HG03025 (cell line): Measurements from ENCODE around the gene LRRC25.

Experiments used
- ATAC-seq: cut with Tn5 transposase; IDR thresholded peaks from one replicate; pipeline ENCODE4 v1.9.1; 2021; ENCODE audit warnings: mild to moderate bottlenecking, moderate library complexity; ENCODE audit not compliant: unreplicated experiment, low FRiP score

Gene LRRC25

DNA sequence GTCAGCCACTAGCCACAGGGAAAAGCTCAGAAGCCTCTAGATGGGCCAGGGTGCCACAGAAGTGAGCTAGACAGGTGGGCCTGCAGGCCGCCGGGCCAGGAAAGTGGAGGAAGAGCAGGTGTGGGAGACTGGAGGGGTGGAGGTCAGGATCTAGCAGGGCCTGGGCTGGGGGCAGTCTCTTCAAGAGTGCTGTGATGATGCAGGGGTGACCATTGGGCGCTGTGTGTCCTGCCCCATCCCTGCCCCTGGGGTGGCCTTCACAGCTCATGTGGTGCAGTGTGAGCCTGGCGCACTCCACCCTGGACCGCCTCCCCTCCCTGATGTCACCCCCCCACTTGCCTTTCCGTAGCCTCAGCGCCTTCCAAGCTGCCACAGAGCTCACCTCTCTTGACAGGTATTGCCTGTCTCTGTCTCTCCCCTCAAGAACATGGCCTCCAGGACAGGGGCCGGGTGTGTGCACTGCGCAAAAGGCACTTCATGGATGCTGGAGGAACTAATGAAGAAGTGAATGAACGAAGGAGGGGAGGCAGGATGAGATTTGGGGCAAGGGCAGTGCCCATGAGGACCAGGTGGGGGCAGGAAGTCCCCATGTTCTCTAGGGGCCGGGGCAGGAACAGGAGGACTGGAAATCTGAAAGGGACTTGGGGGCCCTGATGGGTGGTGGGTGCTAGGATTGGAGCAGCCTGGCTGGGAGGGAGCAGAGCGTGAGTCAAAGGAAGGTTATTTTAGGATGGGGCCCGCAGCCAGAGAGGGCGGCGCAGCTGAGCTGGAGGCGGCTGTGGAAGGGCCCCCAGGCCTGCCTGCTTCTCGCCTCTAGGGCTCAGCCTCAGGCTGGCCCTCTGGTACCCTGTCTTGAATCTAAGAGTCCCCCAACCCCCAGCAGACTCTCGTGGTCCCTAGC is 28.3 kb upstream of the LRRC25 start:
- no peak for ATAC-seq

DNA sequence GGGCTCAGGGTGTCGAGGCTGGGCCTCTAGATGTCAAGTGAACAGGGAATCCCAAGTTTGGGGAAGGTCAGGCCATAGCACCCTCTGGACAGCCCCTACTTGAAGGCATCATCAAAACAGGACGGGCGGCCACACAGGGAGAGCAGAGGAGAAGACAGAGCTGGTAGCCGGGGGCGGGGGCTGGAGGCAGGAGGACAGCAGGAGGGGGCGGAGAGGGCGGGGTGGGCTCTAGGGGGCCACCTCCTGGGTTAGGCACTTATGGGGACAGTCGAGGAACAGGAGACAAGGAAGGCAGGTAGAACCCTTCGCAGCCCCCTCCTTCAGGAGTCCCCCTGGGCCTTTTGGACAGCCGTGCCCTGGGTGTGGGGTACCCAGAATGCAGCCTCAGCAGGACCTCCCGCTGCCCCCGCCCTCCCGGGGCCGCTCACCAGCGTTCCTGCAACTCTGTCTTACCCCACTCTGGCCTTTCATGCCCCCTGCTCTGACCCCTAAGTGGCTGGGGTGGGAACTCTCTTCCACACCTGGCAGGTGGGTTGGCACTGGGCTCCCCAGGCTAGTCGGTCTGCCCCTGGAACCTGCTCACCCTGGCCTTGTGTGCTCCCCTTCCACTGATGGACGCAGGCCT is 27.6 kb upstream of the LRRC25 start:
- ATAC-seq, result no peak

DNA sequence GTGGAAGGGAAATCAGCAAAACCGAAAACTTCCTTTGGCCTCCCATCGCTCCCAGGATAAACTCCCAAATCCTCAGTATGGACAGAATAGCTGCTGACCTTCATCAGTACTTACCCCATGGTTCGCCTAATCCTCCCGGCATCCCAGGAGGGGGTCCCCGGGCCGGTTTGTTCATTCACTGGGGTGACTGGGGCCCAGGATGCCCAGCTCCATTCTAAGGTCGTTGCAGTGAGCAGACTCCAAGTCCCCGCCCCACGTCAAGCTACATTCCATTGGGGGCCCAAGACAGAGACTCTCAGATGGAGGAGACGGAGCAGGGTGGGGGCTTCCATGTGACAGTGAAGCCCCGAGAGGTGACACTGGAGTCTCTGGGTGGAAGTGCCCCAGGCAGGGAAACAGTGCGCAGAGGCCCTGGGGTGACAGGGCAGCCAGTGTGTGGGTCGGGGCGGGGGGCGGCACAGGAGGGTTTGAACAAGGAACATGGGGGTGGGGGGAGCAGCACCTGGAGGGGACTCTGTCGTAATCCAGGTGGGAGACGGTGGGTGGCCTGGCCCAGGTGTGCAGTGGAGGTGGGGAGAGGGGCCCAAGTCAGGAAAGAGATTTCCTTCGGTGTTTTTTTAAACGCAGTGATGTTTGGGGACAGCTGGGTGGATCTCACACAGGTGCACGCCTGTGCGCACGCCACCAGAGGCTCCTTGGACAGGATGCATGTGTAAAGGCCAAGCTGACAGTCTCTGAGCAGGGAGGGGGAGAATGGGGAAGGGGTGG is 26.9 kb upstream of the LRRC25 start:
- ATAC-seq, result no peak

DNA sequence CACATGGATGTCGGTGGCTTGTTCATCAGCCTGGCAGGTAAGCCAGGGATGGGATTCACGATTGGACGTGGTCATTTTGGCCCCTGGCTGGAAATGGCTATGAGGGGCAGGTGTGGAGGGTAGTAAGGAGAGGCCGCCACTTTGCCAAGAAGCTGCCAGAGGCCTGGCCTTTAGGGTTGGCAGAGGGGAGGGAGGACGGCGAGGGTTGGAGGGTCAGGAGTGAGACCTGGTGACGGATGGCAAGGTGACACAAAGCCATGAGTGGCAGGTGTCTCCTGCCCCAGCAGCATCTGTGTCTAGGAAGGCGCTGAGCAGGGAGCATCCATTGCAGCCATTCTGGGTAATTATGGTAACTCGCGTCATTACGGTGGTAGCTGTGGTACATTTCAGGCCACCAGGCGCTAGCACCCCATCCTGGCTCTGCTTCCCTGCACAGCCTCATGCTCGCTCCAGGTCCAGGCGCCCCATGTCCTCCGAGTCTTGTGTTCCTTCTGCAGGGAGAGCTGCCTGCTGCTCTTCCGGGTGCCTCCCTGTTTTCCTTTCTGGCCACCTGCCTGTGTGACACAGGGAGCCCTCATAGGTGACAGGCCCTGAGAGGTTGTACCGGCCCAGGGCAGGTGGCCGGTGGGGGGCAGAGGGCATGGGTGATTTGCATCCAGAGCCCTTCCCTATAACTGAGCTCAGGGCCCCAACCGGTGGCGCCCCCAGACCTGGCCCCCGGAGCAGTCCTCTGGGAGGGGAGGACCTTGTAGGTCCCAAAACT is 26.0 kb upstream of the LRRC25 start:
- ATAC-seq, result no peak

DNA sequence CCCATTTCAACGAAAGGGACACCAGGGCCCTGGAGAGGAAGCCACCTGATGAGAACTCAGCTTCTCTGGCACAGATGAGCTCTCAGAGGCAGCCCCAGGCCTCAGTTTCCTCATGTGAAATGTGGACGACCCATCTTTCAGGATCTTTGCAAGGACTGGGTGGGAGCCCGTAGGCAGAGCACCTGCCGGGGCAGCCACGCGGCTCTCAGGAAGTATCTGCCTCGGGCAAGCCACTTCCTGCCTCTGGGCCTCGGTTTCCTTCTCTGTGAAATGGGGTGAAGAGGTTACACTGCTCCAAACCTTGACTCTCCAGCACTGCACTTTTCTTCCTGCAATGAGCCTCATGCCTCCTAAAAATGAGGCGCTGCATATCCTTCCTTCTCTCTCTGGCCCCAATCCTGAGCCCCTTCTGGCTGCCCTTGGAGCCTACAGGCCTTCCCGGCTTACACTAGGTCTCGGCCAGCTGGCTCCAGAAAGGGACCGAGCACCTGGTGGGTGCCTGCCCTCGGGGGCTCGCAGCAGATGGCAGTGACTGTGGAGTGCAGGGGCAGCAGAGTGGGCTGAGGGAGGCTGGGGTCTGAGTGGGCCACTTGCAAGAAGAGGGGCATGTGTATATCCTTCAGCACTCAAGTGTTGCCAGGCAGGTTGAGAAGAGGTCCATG is 25.2 kb upstream of the LRRC25 start:
- ATAC-seq, result no peak

DNA sequence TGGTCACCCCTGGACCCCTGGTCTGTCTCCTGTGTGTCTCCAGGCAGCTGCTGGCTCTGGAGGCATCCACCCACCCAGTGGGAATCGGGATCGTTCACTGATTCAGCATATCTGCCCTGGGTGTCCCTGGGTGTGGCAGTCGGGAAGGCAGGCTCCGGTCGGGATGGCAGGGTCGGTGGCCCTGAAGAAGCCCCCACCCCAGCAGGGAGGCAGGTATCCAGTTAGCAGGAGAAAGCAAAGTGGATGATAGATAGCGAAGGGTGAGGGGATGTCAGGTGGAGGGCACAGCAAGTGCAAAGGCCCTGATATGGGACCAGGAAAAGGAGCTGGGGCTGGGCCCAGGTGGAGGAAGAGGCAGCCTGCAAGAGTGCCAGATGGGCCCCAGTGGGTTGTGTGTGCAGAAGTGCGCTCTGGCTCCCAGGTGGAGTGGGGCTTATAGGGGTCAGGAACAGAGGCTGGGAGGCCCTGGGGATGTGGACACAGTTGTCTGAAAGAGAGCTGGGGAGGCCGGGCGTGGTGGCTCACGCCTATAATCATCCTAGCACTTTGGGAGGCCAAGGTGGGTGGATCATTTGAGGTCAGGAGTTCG is 24.0 kb upstream of the LRRC25 start:
- no peak for ATAC-seq

DNA sequence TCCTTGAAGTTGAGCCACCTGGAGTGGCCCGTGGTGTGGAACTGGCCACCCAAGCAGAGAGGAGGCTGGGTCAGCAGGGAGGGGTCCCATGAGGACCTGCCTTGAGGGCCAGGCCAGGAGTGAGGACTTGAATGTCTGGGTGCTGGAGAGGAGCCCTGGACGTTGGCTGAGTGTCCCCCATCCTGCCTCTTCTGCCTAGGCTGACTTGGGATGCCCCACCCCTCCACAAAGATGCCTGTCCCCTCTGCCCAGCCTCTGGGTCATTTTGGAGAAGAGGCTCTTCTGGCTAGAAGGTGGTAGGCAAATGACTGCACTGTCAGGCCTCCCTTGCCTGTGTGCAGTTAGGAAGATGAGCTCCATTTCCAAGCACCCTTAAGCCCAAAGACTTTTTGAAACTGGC is 23.5 kb upstream of the LRRC25 start:
- no peak for ATAC-seq

DNA sequence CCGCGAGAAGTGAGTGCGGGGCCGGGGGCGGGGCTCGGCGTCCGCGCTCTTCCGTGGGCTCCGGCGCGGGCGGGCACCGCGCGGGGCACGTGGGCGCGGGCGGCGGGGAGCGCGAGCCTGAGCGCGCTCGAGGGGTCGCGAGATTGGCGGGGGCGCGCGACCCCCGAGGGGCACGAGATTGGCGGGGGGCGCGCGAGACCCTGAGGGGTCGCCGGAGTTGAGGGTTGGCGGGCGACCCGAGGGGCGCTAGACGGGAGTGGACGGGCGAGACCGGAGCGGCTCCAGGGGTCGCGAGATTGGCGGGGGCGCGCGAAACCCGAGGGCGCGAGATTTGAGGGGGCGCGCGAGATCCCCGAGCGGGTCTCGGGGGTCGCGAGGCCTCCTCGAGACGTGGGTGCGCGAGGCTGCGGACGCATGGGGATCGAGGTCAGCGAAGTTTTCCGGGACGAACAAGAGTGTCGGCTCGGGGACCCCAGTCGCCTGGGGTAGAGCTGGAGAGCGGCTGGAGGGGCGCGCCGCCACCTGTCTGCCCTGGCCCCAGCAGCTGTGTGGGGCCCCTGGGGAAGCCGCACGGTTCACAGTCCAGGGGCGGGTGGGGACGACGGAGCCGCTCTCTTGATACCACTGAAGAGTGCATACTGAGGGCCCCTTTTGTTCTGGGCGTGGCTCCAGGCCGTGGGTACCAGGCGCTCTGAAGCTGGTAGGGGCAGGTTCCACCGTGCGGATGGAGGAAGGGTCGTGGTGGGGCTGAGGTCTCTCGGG is 22.5 kb upstream of the LRRC25 start:
- ATAC-seq, result no peak

DNA sequence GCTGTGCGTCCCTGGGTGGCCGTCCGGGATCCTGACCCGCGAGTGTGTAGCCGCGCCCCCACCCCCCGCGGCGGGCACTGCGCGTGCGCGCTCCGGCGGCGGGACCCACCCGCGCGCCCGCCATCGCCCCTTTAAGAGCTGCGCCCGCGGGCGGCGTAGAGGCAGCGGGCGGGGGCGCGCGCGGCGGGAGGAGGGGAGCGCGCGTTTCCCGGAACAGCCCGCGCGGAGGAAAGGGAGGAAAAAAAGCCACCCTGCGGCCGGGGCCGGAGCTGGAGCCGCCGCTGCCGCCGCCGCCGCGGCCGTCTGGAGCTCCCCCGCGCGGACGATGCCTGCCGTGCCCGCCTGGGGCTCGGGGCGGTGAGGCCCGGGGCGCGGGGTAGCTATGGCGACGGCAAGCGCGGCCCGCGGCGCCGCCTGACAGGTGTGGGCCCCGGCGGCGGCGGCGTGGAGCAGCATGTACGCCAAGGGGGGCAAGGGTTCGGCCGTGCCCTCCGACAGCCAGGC is 21.8 kb upstream of the LRRC25 start, which contains the start of gene SSBP4:
TSS of gene SSBP4 (plus strand) at position 204 of the 504 bp plus-strand sequence. CDS start at position 455, 251 bp downstream.
- no peak for ATAC-seq

DNA sequence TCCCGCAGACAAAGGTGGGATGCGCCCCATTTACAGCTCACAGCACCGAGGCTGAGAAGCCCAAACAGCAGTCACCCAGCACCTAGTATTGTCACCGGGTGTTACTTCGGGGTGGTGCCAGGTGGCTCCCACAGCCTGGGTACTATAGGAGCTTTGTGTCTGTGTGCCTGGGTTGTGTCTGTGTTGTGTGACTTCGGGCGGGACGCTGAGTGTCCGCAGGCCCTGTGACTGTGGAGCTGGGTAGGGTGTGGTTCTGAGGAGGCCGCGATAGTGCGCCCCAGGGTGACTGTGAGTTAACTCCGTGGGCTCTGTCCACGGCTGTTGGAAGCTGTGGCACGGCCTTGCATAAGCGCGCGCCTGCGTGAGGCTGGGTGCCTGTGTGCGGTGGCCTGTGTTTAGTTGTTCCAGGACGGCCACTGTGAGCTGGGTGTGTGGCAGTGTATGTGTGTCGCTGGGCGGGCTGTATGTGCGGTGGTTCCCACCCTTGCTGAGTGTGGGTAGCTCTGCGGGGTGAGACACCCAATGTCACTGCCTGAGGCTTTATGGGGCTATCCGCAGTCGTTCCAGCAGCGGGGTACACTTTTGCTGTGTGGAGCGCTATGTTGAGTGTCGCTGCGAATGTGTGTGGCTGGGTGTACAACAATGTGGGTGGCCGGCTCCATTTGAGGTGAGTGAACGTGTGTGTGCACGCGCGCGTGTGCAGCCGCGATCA is 21.2 kb upstream of the LRRC25 start:
- no peak for ATAC-seq

DNA sequence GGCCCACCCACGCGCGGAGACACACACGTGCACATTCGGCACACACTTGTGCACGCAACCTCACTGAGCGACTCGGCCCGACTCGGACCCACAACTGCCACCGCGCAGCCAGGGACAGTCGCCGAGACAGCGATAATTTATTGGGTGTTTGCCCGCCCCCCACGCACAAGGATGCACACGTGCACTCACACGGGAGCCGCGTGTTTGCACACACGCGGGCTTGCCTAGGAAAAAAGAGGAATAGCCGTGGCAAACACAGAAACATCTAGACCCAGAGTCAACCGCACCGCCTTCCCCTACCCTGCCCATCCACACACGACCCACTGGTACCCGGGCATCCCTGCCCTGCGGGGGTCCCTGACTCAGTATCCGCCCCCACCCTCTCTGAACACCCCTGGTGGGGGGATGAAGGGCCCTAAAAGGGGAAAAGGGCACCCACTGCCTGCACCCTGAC is 20.6 kb upstream of the LRRC25 start:
- ATAC-seq, result no peak

DNA sequence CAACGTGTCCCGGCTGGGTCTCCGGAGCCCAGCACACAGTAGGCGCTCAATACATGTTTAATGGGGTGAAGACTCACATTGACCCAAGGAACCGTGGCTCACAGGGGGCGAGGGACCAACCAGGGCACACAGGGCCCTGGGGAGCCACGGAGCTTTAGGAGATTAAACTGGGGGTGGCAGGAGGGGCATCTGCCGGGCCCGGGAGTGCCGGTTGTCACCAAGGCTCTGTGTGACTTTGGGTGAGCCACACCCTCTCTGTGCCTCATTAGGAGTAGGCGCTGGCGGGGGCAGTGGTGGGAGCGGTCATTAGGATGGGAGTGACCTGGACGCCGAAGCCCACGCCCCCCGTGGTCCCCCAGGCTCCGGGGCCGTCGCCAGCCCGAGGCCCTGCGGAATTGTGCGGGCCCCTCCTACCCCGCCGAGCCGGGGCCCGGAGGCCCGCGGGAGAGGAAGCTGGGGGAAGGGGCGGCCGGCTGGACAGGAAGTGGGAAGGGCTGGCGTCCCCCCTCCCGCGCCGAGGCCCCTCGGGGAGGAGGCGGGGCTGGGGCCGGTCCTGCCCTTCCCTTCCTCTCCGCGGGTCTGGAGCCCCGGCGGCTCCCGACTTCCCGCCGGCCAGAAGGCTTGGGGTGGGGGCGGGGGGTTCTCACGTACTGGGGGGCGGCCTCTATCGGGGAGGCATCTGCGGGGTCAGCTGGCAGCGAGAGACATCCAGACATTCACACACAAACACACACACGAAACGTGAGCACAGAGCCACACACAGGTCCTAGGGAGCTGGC is 20.0 kb upstream of the LRRC25 start:
- no peak for ATAC-seq

DNA sequence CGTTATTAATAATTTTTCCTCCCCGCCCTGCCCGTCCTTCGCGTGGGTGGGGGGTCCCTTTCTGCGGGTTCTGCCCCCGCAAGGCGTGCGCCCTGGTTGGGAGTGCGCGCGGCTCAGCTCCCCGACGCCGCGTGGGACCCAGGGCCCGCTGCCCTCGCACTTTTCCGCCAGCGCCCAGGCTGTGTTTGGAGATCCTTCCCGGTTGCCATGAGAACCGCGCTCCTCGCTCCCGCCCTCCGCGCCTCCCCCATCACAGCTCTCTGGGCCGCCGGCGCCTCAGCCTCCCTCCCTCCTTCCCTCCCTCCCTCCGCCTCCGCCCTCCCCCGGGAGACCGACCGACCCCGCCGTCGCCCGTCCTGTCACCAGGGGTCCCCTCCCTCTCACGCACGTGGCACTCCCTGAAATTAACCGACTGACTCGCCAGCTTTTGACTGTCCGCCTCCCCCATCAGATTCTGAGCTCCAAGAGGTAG is 19.4 kb upstream of the LRRC25 start:
- no peak for ATAC-seq

DNA sequence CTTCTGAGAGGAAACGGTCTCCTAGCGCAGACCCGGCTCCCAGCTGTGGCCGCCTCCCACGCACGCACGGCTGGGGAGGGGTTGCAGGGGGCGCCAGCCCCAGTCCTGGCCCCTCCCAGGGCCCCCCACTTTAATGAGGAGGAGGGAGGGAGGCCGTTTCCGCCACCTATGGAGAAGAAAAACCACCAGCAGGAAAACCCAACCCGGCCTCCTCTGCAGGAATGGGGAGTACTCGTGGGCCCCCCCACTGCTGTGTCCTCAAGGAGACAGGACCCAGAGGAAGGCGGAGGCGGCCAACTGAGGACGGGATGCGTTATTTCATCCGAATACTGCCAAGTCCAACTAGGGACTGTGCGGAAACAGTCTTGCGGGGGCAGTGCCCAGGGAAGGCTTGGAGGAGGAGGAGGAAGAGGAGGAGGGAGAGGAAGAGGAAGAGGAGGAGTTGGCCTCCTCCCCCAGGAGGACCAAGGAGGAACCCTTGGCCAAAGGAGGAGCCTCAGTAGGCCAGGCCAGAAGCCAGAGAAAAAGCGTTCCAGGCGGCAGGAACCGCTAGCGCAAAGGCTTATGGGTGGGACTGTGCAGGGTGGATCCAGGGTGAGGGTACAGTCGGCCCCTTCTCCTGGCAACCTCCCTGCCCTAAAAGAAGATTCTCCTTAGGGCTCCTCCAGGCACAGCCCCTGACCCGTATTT is 17.9 kb upstream of the LRRC25 start:
- no peak for ATAC-seq

DNA sequence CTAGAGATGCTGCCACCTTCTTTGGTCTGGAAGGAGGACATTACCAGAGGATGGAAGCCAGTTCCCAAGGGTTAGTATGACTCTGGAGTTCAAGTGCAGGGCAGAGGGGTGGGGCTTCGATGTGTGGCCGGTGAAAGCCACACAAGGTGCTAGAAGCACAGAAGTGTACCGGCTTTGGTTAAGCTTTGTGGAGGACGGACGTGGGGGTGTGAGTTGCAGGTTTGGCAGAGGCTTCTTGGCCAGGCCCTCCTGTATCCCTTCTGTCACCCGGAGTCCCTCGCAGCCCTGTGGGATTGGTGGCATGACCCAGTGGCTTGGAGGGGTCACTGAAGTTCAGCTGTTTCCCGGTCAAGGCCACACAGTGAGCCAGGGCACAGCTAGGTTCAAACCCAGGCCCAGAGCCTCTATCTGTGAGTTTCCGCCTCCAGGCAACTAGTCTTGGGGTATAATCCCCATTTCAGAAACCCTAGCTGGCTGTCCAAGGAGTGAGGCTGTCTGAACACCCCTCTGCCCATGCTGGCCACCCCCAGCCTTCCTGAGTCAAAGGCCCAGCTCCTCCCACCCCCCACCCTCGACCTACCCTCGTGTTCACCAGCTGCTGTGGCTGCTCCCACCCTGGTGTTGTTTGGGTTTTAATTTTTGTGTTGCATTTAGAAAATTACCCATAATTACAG is 17.2 kb upstream of the LRRC25 start:
- no peak for ATAC-seq
